ENCODE data around the gene IP6K3.

IP6K3 gene

GRCh38 chr6:33705268-33705885 lies 41.3 kb downstream of the IP6K3 start:
- TF ChIP-seq TAF1 (IDR thresholded peaks at IDR 0.05; ENCODE audit: borderline replicate concordance, insufficient read depth, low read length) (no peak), SIN3A (IDR thresholded peaks at IDR 0.05; ENCODE audit: borderline replicate concordance, insufficient read depth, low read length) (no peak), POLR2AphosphoS5 (IDR thresholded peaks at IDR 0.05; ENCODE audit: low read depth, low read length) (no peak)

DNA sequence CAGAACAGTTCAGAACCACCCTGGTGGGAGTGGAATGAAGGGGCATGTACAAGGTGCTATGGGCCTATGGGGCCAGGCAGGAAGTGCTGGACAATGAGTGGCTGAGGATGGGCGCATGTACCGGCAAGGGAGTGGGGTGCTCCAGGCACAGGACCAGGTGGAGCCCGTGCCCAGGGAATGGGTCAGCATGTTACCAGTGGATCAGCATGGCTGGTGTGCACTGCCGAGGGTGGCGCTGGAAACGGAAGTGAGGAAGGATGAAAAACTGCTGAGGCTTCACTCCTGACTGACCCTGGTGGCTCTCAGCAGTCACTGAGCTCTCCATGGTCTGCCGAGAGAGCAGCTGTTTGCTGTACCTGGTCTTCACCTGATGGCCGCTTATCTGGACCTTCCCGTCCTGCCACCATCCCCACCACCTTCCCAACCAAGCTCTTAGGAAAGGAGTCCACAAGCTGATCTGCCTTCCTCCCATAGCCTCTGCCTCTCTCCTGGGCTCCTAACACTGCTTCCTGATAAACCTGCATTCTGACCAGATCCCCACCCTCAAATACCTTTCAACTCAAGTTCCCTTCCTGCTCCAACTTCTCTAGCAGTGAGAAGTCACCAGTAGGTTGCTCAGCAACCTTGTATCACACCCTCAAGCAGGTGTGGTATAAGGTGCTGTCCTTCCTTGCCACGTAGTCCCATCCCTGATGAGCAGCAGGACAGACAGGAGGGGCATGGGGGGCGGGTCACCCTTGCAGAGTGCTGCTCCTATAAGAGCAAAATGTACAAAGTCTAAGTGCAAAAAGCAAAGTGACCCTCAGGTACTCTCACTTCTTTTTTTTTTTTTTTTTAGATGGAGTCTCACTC lies 42.3 kb downstream of the IP6K3 start:
- TF ChIP-seq SIN3A (IDR thresholded peaks at IDR 0.05; ENCODE audit: borderline replicate concordance, insufficient read depth, low read length) (no peak), POLR2AphosphoS5 (IDR thresholded peaks at IDR 0.05; ENCODE audit: low read depth, low read length) (no peak), TAF1 (IDR thresholded peaks at IDR 0.05; ENCODE audit: borderline replicate concordance, insufficient read depth, low read length) (no peak), REST (IDR thresholded peaks at IDR 0.05; ENCODE audit: insufficient read depth in 1 of 2, low read depth in 2 of 2, low read length in 2 of 2) (no peak), FOXP2 (optimal IDR thresholded peaks at IDR 0.05; ENCODE audit: borderline replicate concordance, extremely low read depth, extremely low read length, insufficient read depth) (no peak)

- TF ChIP-seq TAF1 (IDR thresholded peaks at IDR 0.05; ENCODE audit: borderline replicate concordance, insufficient read depth, low read length) = no peak
- TF ChIP-seq POLR2AphosphoS5 (IDR thresholded peaks at IDR 0.05; ENCODE audit: low read depth, low read length) = no peak
- no peak for TF ChIP-seq SIN3A (IDR thresholded peaks at IDR 0.05; ENCODE audit: borderline replicate concordance, insufficient read depth, low read length)
- no peak for TF ChIP-seq REST (IDR thresholded peaks at IDR 0.05; ENCODE audit: insufficient read depth in 1 of 2, low read depth in 2 of 2, low read length in 2 of 2)
- no peak for TF ChIP-seq FOXP2 (optimal IDR thresholded peaks at IDR 0.05; ENCODE audit: borderline replicate concordance, extremely low read depth, extremely low read length, insufficient read depth)
These were observed 44.2 kb downstream of the IP6K3 start for GRCh38 chr6:33702345-33702977.

- TF ChIP-seq REST (IDR thresholded peaks at IDR 0.05; ENCODE audit: insufficient read depth in 1 of 2, low read depth in 2 of 2, low read length in 2 of 2) (no peak), TAF1 (IDR thresholded peaks at IDR 0.05; ENCODE audit: borderline replicate concordance, insufficient read depth, low read length) (no peak), FOXP2 (optimal IDR thresholded peaks at IDR 0.05; ENCODE audit: borderline replicate concordance, extremely low read depth, extremely low read length, insufficient read depth) (no peak), POLR2AphosphoS5 (IDR thresholded peaks at IDR 0.05; ENCODE audit: low read depth, low read length) (no peak), SIN3A (IDR thresholded peaks at IDR 0.05; ENCODE audit: borderline replicate concordance, insufficient read depth, low read length) (no peak)
These were observed 46.2 kb downstream of the IP6K3 start for GRCh38 chr6:33700391-33701050.

- TF ChIP-seq FOXP2 (optimal IDR thresholded peaks at IDR 0.05; ENCODE audit: borderline replicate concordance, extremely low read depth, extremely low read length, insufficient read depth) (no peak), REST (IDR thresholded peaks at IDR 0.05; ENCODE audit: insufficient read depth in 1 of 2, low read depth in 2 of 2, low read length in 2 of 2) (no peak), TAF1 (IDR thresholded peaks at IDR 0.05; ENCODE audit: borderline replicate concordance, insufficient read depth, low read length) (no peak)
These were observed 47.0 kb downstream of the IP6K3 start for GRCh38 chr6:33699739-33700138.

Data from PFSK-1 (cell line).